GM19397 (cell line): ENCODE results near the gene HEG1.

ENCODE experiments used
- ATAC-seq: cut with Tn5 transposase; IDR thresholded peaks from one replicate; pipeline ENCODE4 v1.9.1; 2021; ENCODE audit warnings: mild to moderate bottlenecking, moderate library complexity; ENCODE audit not compliant: unreplicated experiment

Gene HEG1

GRCh38 chr3:124997303-124998246 is 58.2 kb downstream of the HEG1 start:
- no peak for ATAC-seq

- no peak for ATAC-seq
Measured at GRCh38 chr3:124995460-124995994, 60.3 kb downstream of the HEG1 start.

- ATAC-seq = no peak
Measured at GRCh38 chr3:124993466-124993865, 62.3 kb downstream of the HEG1 start.

GRCh38 chr3:124992041-124992440 is 63.8 kb downstream of the HEG1 start:
- ATAC-seq = no peak

GRCh38 chr3:124986192-124987143 is 69.3 kb downstream of the HEG1 start:
- ATAC-seq = no peak

- no peak for ATAC-seq
Measured at GRCh38 chr3:124985349-124985748, 70.4 kb downstream of the HEG1 start.

GRCh38 chr3:124984754-124985153 is 71.0 kb downstream of the HEG1 start:
- ATAC-seq = no peak

GRCh38 chr3:124982855-124983254 is 72.9 kb downstream of the HEG1 start:
- ATAC-seq = no peak

GRCh38 chr3:124981472-124981871 is 74.3 kb downstream of the HEG1 start:
- no peak for ATAC-seq

- ATAC-seq = no peak
Measured at GRCh38 chr3:124978627-124979026, 77.2 kb downstream of the HEG1 start.

GRCh38 chr3:124976383-124976782 is 79.4 kb downstream of the HEG1 start:
- ATAC-seq = no peak

- ATAC-seq = no peak
Measured at GRCh38 chr3:124974691-124975090, 81.1 kb downstream of the HEG1 start.

GRCh38 chr3:124973290-124973689 is 82.5 kb downstream of the HEG1 start:
- ATAC-seq = no peak

- no peak for ATAC-seq
Measured at GRCh38 chr3:124972457-124972856, 83.3 kb downstream of the HEG1 start.

- no peak for ATAC-seq
Measured at GRCh38 chr3:124969963-124970722, 85.7 kb downstream of the HEG1 start.

- no peak for ATAC-seq
Measured at GRCh38 chr3:124969190-124969589, 86.6 kb downstream of the HEG1 start.

GRCh38 chr3:124967964-124968363 is 87.8 kb downstream of the HEG1 start:
- ATAC-seq = no peak

- no peak for ATAC-seq
Measured at GRCh38 chr3:124966521-124967445, 89.0 kb downstream of the HEG1 start.

GRCh38 chr3:124965413-124965812 is 90.4 kb downstream of the HEG1 start:
- no peak for ATAC-seq
